AML-193 (cell line): Measurements from ENCODE around the gene STAB1.

Source experiments
- DNase-seq, 2 experiments: peaks; one replicate each; lab custom pipeline; 2025; lab: John Stamatoyannopoulos, UW

The STAB1 gene

GRCh38 chr3:52487050-52487787 lies 7.9 kb upstream of the STAB1 start:
- no peak for DNase-seq

- DNase-seq: no peak
These were observed 7.1 kb upstream of the STAB1 start for GRCh38 chr3:52487788-52488691.

- DNase-seq: no peak
These were observed 6.4 kb upstream of the STAB1 start for GRCh38 chr3:52488746-52489145.

GRCh38 chr3:52489453-52489852 lies 5.7 kb upstream of the STAB1 start:
- no peak for DNase-seq

GRCh38 chr3:52490035-52490938 lies 4.9 kb upstream of the STAB1 start:
- no peak for DNase-seq

- no peak for DNase-seq
These were observed 4.1 kb upstream of the STAB1 start for GRCh38 chr3:52490939-52491526.

GRCh38 chr3:52492059-52492458 lies 3.1 kb upstream of the STAB1 start:
- no peak for DNase-seq

GRCh38 chr3:52493232-52494017 lies 1.7 kb upstream of the STAB1 start:
- no peak for DNase-seq

- DNase-seq: no peak
These were observed 693 bp upstream of the STAB1 start for GRCh38 chr3:52494445-52494844.

- no peak for DNase-seq
These were observed 852 bp downstream of the STAB1 start for GRCh38 chr3:52495777-52496602.

GRCh38 chr3:52498137-52499054 lies 3.3 kb downstream of the STAB1 start:
- DNase-seq: peak; percentile 100

GRCh38 chr3:52501046-52501445 lies 5.9 kb downstream of the STAB1 start:
- no peak for DNase-seq

GRCh38 chr3:52502001-52502400 lies 6.9 kb downstream of the STAB1 start:
- no peak for DNase-seq

- no peak for DNase-seq
These were observed 7.7 kb downstream of the STAB1 start for GRCh38 chr3:52502808-52503350.

GRCh38 chr3:52503788-52504424 lies 8.8 kb downstream of the STAB1 start:
- no peak for DNase-seq

GRCh38 chr3:52504977-52505376 lies 9.8 kb downstream of the STAB1 start:
- no peak for DNase-seq

- DNase-seq: no peak
These were observed 11.3 kb downstream of the STAB1 start for GRCh38 chr3:52506266-52506966.

- DNase-seq: no peak
These were observed 12.2 kb downstream of the STAB1 start for GRCh38 chr3:52507359-52507758.
